Mesothelial cell of epicardium (in vitro differentiated cells): Measurements from ENCODE around the gene PM20D1. TPM values are rescaled to one million over a fixed set of nuclear protein-coding genes. Genes with fewer than 3 reads are reported as not detected.
"Not testable (repeated sequence)": the region's sequence is repeated elsewhere in the genome, so short reads cannot be mapped to it uniquely, and the experiment has no call there.

Experiments used
- DNase-seq, 2 experiments: peaks; one replicate each; pipeline ENCODE4 v3.0.0; 2021; ENCODE audit warnings: low spot score in 2 of 2; ENCODE audit not compliant: unreplicated experiment in 2 of 2
- H3K27ac Mint-ChIP-seq: 2 replicates; pipeline ENCODE4 v1.8.0; 2021; ENCODE audit warnings: mixed read lengths
- H3K27me3 Mint-ChIP-seq: 2 replicates; pipeline ENCODE4 v1.8.0; 2021; ENCODE audit warnings: low read depth, mixed read lengths
- H3K36me3 Mint-ChIP-seq: 2 replicates; pipeline ENCODE4 v1.8.0; 2021; ENCODE audit warnings: mixed read lengths
- H3K4me1 Mint-ChIP-seq: 2 replicates; pipeline ENCODE4 v1.8.0; 2021; ENCODE audit warnings: mixed read lengths
- H3K4me3 Mint-ChIP-seq: 2 replicates; pipeline ENCODE4 v1.8.0; 2021; ENCODE audit warnings: mild to moderate bottlenecking, moderate library complexity, mixed read lengths
- H3K9me3 Mint-ChIP-seq: 2 replicates; pipeline ENCODE4 v1.8.0; 2021; ENCODE audit warnings: mixed read lengths
- total RNA-seq: library from RNA; stranded (reverse); gene quantifications from 3 replicates; pipeline ENCODE4 v1.2.1, GENCODE V29; 2021
- TF ChIP-seq, protein P1 (sequence below): fragments of 200-600 bp; sonication (generic); IDR thresholded peaks from one replicate; pipeline ENCODE4 v1.5.0; 2021; ENCODE audit warnings: antibody characterized with exemption; ENCODE audit not compliant: unreplicated experiment

The PM20D1 gene
- not detected in 3 replicates for total RNA-seq

DNA sequence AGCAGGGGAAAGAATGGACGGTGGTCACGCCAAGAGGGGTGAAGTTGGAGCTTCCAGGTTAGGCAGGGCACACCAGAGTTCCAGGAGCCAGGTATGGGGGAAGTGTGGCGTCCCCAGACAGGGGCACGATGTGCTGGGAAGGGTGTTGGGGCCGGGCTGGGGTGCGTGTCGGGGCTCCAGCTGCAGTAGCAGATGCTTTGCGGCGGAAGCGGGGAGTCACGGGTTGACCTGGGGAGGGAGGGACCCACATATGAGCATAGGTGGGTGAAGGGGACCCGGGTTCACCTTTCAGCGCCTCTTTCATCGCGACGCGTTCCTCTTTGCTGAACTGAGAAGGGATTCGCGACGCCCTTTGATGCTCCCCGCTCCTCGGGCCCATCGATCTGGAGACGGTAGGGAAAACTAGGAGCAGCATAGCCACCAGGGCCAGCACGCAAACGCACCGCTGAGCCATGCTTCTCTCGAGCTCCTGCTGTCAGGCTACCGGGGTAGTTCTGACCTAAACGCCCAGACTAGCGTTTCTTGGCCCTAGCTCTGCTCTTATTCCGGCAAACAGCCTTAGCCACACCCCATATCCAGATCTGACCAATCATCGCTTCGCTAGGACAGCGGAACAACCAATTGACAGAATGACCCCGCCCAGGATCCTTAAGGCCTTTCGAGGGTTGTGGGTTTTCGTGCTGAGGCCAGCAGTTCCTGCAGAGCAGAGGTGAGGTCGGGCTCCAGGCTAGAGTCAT lies at the start of gene PM20D1:
PM20D1 (minus strand) TSS at position 514 of the 737 bp plus-strand sequence; CDS start at position 454, 60 bp downstream.
- H3K4me3 Mint-ChIP-seq = no peak within 1 kb of the TSS
- H3K9me3 Mint-ChIP-seq = peaks cover 9% of the 10 kb centered on the region
- H3K27ac Mint-ChIP-seq = no peak within 1 kb of the TSS
- TF ChIP-seq, protein P1, sequence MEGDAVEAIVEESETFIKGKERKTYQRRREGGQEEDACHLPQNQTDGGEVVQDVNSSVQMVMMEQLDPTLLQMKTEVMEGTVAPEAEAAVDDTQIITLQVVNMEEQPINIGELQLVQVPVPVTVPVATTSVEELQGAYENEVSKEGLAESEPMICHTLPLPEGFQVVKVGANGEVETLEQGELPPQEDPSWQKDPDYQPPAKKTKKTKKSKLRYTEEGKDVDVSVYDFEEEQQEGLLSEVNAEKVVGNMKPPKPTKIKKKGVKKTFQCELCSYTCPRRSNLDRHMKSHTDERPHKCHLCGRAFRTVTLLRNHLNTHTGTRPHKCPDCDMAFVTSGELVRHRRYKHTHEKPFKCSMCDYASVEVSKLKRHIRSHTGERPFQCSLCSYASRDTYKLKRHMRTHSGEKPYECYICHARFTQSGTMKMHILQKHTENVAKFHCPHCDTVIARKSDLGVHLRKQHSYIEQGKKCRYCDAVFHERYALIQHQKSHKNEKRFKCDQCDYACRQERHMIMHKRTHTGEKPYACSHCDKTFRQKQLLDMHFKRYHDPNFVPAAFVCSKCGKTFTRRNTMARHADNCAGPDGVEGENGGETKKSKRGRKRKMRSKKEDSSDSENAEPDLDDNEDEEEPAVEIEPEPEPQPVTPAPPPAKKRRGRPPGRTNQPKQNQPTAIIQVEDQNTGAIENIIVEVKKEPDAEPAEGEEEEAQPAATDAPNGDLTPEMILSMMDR = no peak
- DNase-seq = no peak
- peaks cover 2% of the 10 kb centered on the region for H3K36me3 Mint-ChIP-seq
- no peaks in the 10 kb centered on the region for H3K27me3 Mint-ChIP-seq
- no peaks in the 10 kb centered on the region for H3K4me1 Mint-ChIP-seq

- Mint-ChIP-seq H3K27me3 (no peaks in the 10 kb centered on the region), H3K4me1 (peaks cover 7% of the 10 kb centered on the region), H3K4me3 (no peak overlapping the region), H3K36me3 (peaks cover 50% of the 10 kb centered on the region), H3K27ac (no peak overlapping the region), H3K9me3 (peaks cover 52% of the 10 kb centered on the region)
- TF ChIP-seq, protein P1 = no peak
- DNase-seq = no peak
Measured at GRCh38 chr1:205896351-205896750, 46.4 kb upstream of the PM20D1 start.

- peaks cover 44% of the 10 kb centered on the region for H3K36me3 Mint-ChIP-seq
- H3K9me3 Mint-ChIP-seq = peaks cover 51% of the 10 kb centered on the region
- H3K27me3 Mint-ChIP-seq, H3K4me1 Mint-ChIP-seq, DNase-seq, H3K27ac Mint-ChIP-seq, H3K4me3 Mint-ChIP-seq: not testable (repeated sequence)
Measured at GRCh38 chr1:205894119-205894518, 44.2 kb upstream of the PM20D1 start.

DNA sequence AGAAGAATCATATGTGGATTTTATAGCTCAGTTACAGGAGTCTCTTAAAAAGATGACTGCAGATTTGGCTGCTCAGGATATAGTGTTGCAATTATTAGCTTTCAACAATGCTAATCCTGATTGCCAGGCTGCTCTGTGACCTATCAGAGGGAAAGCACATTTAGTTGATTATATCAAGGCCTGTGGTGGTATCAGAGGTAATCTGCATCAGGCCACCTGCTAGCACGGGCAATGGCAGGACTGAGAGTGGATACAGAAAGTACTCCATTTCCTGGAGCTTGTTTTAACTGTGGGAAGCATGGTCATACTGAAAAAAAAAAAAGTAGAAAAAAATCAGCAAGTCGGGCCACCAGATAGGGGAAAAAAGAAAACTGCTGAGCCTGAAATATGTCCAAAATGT lies 42.2 kb upstream of the PM20D1 start:
- H3K27ac Mint-ChIP-seq, DNase-seq, H3K4me1 Mint-ChIP-seq, H3K4me3 Mint-ChIP-seq, H3K27me3 Mint-ChIP-seq: not testable (repeated sequence)
- peaks cover 44% of the 10 kb centered on the region for H3K9me3 Mint-ChIP-seq
- H3K36me3 Mint-ChIP-seq = peaks cover 33% of the 10 kb centered on the region

DNA sequence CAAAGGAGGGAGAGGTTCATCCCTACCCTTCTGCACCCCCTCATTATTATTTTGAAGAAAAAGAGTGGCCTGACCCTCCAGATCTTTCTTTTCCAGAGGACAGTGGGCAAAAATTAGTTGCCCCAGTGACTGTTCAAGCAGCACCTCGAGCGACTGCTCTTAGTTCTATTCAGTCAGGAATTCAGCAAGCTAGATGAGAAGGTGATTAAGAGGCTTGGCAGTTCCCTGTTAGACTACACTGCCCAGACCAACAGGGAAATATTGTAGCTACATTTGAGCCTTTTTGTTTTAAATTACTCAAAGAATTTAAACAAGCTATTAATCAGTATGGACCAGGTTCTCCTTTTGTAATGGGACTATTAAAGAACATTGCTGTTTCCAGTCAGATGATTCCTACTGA lies 41.5 kb upstream of the PM20D1 start:
- Mint-ChIP-seq H3K9me3 (peaks cover 38% of the 10 kb centered on the region), H3K36me3 (peaks cover 28% of the 10 kb centered on the region)
- H3K4me3 Mint-ChIP-seq, H3K4me1 Mint-ChIP-seq, H3K27ac Mint-ChIP-seq, H3K27me3 Mint-ChIP-seq, DNase-seq: not testable (repeated sequence)

DNA sequence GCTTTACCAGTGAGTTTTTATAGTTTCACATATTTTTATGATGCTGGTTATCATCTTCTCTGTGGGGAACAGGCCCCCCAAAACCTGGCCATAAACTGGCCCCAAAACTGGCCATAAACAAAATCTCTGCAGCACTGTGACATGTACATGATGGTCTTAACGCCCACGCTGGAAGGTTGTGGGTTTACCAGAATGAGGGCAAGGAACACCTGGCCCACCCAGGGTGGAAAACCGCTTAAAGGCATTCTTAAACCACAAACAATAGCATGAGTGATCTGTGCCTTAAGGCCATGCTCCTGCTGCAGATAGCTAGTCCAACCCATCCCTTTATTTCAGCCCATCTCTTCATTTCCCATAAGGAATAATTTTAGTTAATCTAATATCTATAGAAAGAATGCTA lies 40.7 kb upstream of the PM20D1 start:
- H3K4me1 Mint-ChIP-seq, H3K27ac Mint-ChIP-seq, H3K27me3 Mint-ChIP-seq, DNase-seq, H3K4me3 Mint-ChIP-seq: not testable (repeated sequence)
- Mint-ChIP-seq H3K9me3 (peaks cover 31% of the 10 kb centered on the region), H3K36me3 (peaks cover 20% of the 10 kb centered on the region)

GRCh38 chr1:205889706-205890105 lies 39.8 kb upstream of the PM20D1 start:
- H3K27ac Mint-ChIP-seq, H3K27me3 Mint-ChIP-seq, H3K4me1 Mint-ChIP-seq, H3K4me3 Mint-ChIP-seq, DNase-seq: not testable (repeated sequence)
- Mint-ChIP-seq H3K36me3 (peaks cover 11% of the 10 kb centered on the region), H3K9me3 (peaks cover 22% of the 10 kb centered on the region)

- not testable (repeated sequence) for H3K4me1 Mint-ChIP-seq, H3K4me3 Mint-ChIP-seq, H3K27me3 Mint-ChIP-seq, DNase-seq, H3K36me3 Mint-ChIP-seq, H3K27ac Mint-ChIP-seq
- peaks cover 16% of the 10 kb centered on the region for H3K9me3 Mint-ChIP-seq
Measured at GRCh38 chr1:205889006-205889405, 39.1 kb upstream of the PM20D1 start.

GRCh38 chr1:205883792-205884191 lies 33.9 kb upstream of the PM20D1 start:
- peaks cover 6% of the 10 kb centered on the region for H3K36me3 Mint-ChIP-seq
- no peak overlapping the region for H3K27ac Mint-ChIP-seq
- DNase-seq = no peak
- H3K4me3 Mint-ChIP-seq = no peak overlapping the region
- peaks cover 9% of the 10 kb centered on the region for H3K4me1 Mint-ChIP-seq
- peaks cover 20% of the 10 kb centered on the region for H3K9me3 Mint-ChIP-seq
- TF ChIP-seq, protein P1 = no peak
- no peaks in the 10 kb centered on the region for H3K27me3 Mint-ChIP-seq
